ACHN (cell line): ENCODE results near the gene PDE7B.
"Not testable (repeated sequence)": the region's sequence is repeated elsewhere in the genome, so short reads cannot be mapped to it uniquely, and the experiment has no call there.

Source experiments
- DNase-seq: peaks from one replicate; pipeline ENCODE4 v3.0.0-alpha.2; 2015
- in situ Hi-C: cut with HindIII; loops from 2 replicates; pipeline ENCODE4 v1.10.0; 2017; ENCODE audit warnings: low sequenced_read_pairs, low pct_ligation_motif_present, low pct_unique_long_range_greater_than_20kb

Gene PDE7B

DNA sequence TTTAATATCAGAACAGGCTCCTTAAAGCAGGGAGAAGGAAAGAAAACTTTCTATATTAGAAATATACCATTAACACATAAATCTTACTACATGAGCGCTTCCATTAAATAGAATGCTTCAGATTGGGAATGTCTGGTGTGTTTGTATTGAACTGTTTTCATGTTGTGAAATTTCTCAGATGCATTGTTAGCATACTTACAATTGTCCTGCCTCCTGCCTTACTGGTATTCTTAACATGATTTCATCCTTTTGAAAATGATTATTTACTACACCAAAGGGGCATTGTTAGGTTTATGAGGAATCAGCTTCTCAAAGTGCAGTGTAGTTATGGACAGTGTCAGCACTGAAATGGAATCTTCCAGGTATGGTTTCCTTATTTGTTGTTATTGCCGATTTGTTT is 253.1 kb downstream of the PDE7B start:
- in situ Hi-C loops, result no loop called here

DNA sequence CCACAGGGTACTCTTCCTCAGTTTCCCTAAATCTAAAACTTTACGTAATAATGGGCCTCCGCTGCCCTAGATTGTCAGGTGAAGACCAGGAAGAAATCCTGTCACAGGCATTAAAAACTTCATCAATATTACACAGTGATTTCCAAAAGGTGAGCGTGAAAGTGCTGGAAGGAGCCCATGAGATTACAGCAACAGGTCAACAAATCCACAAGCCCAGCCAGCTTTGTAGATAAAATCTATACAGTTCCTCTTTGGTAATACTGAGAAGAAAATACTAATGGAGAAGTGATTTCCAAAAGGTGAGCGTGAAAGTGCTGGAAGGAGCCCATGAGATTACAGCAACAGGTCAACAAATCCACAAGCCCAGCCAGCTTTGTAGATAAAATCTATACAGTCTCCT is 254.3 kb downstream of the PDE7B start:
- in situ Hi-C loops, DNase-seq: not testable (repeated sequence)

More for the DNA sequence above, 253.1 kb downstream of the PDE7B start:
- no peak for DNase-seq

GRCh38 chr6:136108361-136108945 is 257.0 kb downstream of the PDE7B start:
- DNase-seq, result no peak
- in situ Hi-C loops, result no loop called here

GRCh38 chr6:136111831-136112230 is 260.3 kb downstream of the PDE7B start:
- in situ Hi-C loops, result no loop called here
- no peak for DNase-seq

- no peak for DNase-seq
- in situ Hi-C loops, result no loop called here
Measured at GRCh38 chr6:136112262-136112661, 260.8 kb downstream of the PDE7B start.

- in situ Hi-C loops, result no loop called here
- peak; percentile 9 for DNase-seq
Measured at GRCh38 chr6:136113736-136114173, 262.3 kb downstream of the PDE7B start.

DNA sequence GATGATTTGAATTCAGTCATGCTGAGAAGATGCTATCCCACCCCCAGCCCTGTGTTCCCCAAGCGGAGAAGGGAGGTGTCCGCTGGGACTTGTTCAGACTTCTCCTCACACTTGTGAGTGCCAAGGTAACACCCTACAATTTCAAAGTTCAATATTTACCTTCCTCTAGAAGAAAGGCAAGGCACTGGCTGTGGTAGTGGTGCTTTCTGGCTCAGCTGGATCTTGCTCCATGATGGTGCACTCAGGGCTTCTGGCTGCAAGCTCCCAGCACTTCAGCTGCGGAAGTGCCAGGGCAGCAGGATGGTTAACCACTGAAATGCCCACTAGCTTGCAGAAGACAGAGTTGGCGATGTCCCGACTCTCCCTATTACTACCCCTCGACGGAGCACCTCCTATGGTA is 263.2 kb downstream of the PDE7B start:
- in situ Hi-C loops, result no loop called here
- DNase-seq, result no peak

- no peak for DNase-seq
- in situ Hi-C loops, result no loop called here
Measured at GRCh38 chr6:136115941-136116340, 264.4 kb downstream of the PDE7B start.

DNA sequence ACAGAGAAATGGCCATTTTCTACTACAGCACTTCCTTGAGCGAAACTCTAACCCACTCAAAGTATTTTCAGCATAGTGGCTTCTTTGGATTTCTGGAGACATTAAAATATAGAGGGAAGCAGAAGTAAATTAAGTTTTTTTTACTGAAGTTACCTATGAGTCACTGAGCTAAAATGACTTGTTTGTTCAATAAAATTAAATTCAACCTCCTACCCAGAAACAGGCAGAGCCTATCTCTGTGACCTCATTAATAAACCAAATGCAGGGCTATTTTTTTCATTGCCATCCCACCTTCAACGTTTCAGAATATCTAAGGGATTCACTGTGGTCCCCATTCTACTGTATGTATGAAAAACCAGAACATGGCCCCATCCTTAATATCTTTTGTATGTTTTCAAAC is 265.6 kb downstream of the PDE7B start:
- in situ Hi-C loops, result no loop called here
- no peak for DNase-seq

DNA sequence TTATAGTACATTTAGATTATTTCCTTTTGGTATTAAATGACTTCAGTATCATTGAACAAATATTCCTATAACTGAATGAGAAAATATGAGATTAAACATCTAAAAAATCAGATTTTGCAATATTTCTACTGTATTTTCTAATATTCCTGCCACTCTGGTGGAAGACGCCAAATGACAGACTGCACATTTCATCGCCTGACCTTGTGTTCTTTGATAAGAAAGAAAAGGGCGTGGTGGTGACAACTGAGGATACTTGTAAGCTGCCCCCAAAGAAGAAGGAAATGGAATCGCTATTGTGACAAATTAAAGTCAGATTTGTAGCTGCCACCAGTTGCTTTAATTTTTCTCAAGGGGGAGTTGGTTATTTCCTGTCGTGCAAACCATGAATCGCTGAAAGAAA is 267.3 kb downstream of the PDE7B start:
- no peak for DNase-seq
- in situ Hi-C loops, result no loop called here

DNA sequence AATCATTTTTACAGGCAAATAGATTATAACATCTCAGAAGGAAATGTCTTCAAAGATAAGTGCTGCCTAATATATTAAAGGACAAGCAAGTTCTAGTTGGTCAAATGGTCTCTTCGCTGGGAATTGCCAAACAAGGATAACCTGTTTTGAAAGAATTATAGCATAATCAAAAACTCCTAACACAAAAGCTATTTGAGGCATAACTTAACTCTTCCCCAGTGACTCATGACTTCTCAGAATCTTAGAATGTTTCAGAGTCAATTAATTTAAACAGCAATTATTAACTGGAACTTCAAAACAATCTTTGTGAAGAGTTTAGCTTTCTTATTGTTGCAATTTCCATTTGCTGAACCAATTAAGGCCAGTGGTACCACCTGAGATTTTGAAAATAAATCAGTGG is 272.0 kb downstream of the PDE7B start:
- in situ Hi-C loops, result no loop called here
- no peak for DNase-seq

- no peak for DNase-seq
- in situ Hi-C loops, result no loop called here
Measured at GRCh38 chr6:136125585-136125984, 274.1 kb downstream of the PDE7B start.

DNA sequence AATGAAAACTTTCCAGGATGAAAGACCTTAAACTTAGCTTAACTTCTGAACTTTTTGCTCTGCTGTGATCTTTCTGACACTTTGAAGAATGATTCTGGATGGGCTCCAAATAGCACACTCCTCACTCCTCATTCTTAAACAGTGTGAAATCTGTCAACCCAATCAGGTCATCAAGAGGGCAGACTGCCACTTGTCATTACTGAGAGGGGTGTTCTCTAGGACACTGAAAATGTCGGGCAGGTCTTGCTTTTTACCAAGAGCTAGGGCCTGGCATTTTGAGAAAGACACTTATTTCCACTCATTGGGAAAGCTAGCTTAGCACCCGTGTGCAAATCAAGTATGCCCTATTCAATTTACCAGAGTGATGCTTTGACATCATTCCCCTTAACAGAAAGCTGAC is 276.4 kb downstream of the PDE7B start:
- in situ Hi-C loops, result no loop called here
- no peak for DNase-seq

DNA sequence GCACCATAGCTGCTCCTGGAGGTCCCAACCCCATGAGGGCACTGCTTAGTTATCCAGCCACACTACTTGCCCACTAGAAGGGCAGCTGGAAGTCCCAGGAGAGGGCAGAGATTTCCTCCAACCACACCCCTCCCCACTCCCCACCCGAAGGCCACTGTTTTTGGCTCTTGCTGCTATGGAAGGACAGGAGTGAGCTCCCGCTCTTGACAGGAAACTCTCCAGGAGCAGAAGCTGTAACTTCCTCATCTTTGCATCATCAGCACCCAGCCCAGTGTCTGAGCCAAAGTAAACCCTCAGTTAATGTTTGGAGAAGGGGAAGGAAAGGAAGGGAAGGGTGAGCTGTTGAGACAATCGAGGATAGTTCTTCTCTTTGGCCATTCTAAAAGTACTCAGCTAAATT is 277.9 kb downstream of the PDE7B start:
- no peak for DNase-seq
- in situ Hi-C loops, result no loop called here

DNA sequence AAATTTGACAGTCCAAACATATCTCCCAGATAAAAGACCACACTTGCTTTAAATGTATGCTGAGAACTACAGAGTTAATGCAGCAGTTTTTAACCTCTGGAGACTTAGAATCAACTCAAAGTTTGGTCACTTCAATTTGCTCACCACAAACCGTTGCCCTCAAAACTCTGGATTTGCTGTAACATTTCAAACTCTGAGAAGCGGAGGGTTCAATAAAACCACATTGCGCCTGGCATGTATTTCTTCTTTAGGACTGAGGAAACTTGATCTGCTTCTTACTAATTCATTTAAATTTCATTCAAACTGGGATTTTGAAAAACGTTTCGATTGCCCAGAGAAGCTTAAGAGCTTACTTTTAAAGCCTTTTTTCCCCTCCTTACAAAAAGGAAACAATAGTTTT is 282.8 kb downstream of the PDE7B start:
- DNase-seq, result no peak
- in situ Hi-C loops, result no loop called here

DNA sequence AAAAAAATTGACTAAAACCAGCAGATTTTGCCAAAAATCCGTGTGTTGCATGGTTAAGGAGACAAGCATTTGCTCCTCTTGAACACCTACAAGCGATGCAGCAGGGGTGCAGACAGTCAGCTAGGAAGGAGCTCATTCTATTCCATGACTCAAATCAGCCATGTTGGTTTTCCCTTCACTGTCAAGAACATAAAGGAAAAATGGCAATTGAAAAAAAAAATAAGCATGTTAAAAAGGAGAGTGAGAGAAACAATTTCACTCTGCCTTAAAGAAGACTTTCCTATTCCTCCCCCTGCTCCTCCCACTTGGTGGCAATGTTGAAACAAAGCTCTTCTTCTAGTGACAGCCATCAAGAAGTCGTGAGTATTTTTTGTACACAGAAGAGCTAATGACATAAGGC is 283.2 kb downstream of the PDE7B start:
- in situ Hi-C loops, result no loop called here
- no peak for DNase-seq

DNA sequence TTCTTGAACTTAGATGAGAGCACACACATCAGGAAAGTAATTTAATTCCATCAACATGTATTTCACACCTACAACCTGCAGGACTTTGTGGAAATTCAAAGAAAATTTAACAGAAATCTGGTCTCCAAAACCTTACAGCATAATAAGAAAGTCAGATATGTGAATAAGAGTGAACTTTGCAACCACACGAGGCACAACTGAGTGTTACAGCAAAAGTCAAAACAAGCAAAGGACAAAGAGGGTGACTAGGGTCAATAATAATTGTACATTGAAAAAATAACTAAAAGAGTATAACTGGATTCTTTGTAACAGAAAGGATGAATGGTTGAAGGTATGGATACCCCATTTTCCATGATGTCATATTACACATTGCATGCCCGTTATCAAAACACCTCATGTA is 284.8 kb downstream of the PDE7B start:
- DNase-seq, result no peak
- in situ Hi-C loops, result no loop called here

DNA sequence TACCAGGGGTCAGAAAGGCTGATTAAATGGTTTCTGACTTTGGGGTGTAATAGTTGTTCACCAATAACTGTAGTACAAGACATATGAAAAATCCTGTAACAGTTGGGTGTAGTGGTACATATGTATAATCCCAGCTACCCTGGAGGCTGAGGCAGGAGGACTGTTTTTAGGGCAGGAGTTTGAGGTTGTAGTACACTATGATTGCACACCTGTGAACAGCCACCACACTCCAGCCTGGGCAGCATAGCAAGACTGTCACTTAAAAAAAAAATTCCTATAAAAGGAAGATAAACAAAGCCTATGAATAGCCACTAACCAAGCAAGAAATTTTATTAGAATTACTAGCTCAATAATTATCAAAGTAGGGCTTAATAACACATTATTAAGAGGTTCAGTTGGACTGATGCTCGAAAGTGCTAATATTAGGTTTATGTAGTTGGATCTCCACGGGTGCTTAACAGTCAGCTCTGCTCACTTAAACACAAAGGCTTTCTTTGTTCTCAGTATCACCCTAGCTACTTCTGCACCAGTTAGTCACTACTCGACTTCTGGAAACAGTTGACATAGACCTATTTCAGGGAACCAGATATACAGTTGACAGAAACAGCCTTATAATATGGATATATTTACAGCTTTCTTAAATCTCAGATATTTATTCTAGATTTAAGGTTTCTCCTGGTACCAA is 285.6 kb downstream of the PDE7B start:
- in situ Hi-C loops, result no loop called here

DNA sequence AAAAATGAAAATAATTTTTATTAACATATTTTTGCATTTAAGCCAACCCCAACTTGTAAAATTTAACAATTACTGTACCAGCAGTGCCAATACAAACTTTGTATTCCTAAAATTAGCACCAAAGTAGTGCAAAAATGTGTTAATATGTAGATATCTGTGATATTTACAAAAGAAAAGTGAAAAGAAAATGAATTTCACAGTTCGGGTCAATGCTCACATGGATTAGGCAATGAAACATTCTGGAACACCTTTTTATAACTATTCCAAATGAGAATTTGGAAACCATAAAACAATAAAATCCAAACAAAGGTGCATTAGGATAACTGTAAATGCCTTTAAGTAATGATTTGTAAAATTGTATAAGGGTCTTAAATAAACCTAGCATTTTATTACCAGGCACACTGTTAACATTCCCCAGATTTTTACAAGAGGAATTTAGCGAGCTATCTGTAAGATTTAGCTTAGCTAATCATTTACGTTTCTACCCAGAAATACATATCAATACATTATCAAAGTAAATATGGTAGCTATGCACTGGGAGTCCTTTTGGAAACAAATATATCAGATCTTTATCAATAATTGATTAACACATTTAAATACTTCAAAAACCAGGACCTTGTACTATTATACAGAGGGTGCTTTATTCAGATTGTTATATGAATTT is 286.4 kb downstream of the PDE7B start:
- in situ Hi-C loops, result no loop called here
- no peak for DNase-seq

More for the DNA sequence above, 285.6 kb downstream of the PDE7B start:
- DNase-seq, result no peak

DNA sequence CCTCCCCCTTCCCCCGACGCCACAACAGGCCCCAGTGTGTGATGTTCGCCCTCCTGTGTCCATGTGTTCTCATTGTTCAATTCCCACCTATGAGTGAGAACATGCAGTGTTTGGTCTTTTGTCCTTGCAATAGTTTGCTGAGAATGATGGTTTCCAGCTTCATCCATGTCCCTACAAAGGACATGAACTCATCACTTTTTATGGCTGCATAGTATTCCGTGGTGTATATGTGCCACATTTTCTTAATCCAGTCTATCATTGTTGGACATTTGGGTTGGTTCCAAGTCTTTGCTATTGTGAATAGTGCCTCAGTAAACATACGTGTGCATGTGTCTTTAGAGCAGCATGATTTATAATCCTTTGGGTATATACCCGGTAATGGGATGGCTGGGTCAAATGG is 287.6 kb downstream of the PDE7B start:
- in situ Hi-C loops, DNase-seq: not testable (repeated sequence)
